Lung (tissue), 12 donors: ENCODE results near the gene HOXB9. TPM values are rescaled to one million over a fixed set of nuclear protein-coding genes. Genes with fewer than 3 reads are reported as not detected.

ENCODE experiments used
- ATAC-seq: fragments of 200-7000 bp; cut with Tn5 transposase; one replicate; pipeline ENCODE4 v1.9.1; 2020; ENCODE audit warnings: moderate number of reproducible peaks; ENCODE audit not compliant: insufficient read depth, low FRiP score
- DNase-seq, 3 donors: peaks; one replicate each; pipeline ENCODE4 v3.0.0-alpha.2; 2013 to 2017
- H3K27ac ChIP-seq, 2 donors: one replicate each; pipeline ENCODE4 v1.5.1; 2013; ENCODE audit warnings: mild to moderate bottlenecking in 2 of 2, moderate library complexity in 2 of 2, control low read depth in 1 of 2, inconsistent platforms in 1 of 2, low read depth in 1 of 2, low read length in 1 of 2
- H3K27me3 ChIP-seq, 3 donors: one replicate each; pipeline ENCODE4 v1.5.1; 2013; ENCODE audit warnings: low read length in 2 of 3; ENCODE audit not compliant: control insufficient read depth in 3 of 3, insufficient read depth in 3 of 3
- H3K36me3 ChIP-seq, 4 donors: one replicate each; pipeline ENCODE4 v1.5.1; 2013; ENCODE audit warnings: low read length in 4 of 4, mild to moderate bottlenecking in 1 of 4, moderate library complexity in 1 of 4; ENCODE audit not compliant: control insufficient read depth in 4 of 4, insufficient read depth in 4 of 4
- H3K4me1 ChIP-seq, 5 donors: one replicate each; pipeline ENCODE4 v1.5.1; 2013; ENCODE audit warnings: low read length in 5 of 5, mild to moderate bottlenecking in 2 of 5, moderate library complexity in 1 of 5; ENCODE audit not compliant: control insufficient read depth in 5 of 5, insufficient read depth in 5 of 5
- H3K4me3 ChIP-seq: one replicate; pipeline ENCODE4 v1.5.1; 2013; ENCODE audit warnings: mild to moderate bottlenecking, control low read depth, moderate library complexity
- H3K9ac ChIP-seq, 2 donors: one replicate each; pipeline ENCODE4 v1.5.1; 2013; ENCODE audit warnings: low read length in 2 of 2, control low read depth in 1 of 2; ENCODE audit not compliant: insufficient read depth in 1 of 2
- H3K9me3 ChIP-seq, 4 donors: one replicate each; pipeline ENCODE4 v1.5.1; 2013; ENCODE audit warnings: low read length in 3 of 4, mild to moderate bottlenecking in 1 of 4, moderate library complexity in 1 of 4; ENCODE audit not compliant: control insufficient read depth in 4 of 4, insufficient read depth in 3 of 4
- CTCF ChIP-seq: IDR thresholded peaks from 2 replicates; pipeline ENCODE4 v1.5.1; 2012; ENCODE audit warnings: mild to moderate bottlenecking; ENCODE audit errors: control extremely low read depth, extremely low read depth
- WGBS, 2 donors: extraction: QIAGEN DNeasy Blood & Tissue Kit; methylation state at CpG; one replicate each; pipeline ENCODE4 v1.1.7; 2013; 5-methylcytosine and 5-hydroxymethylcytosine counted together
- polyA plus RNA-seq, 2 donors: library from polyadenylated mRNA; stranded (reverse); fragments of 200-250 nt; gene quantifications; one replicate each; pipeline ENCODE4 v1.2.1, GENCODE V29; 2013
- total RNA-seq, 2 donors: library from RNA; depleted of rRNA in 1 of 2; stranded (reverse); fragments of >200 nt in 1 of 2; gene quantifications; one replicate each; pipeline ENCODE4 v1.2.1, GENCODE V29; 2014 to 2021
- donor health status: control.
- donor health status: control.
- donor health status: Bipolar disorder and iron deficiency.
- donor health status: healthy.
- donor health status: DM: yes; HTN: yes; CAD: no.

The HOXB9 gene
- total and polyA plus RNA-seq, 4 donors, result 0.18 TPM; not detected in 3

- Histone ChIP-seq H3K36me3 (peaks cover 0 to 23% (median 1%) of the 10 kb centered on the region in 4 donors), H3K27me3 (peaks cover 4 to 59% (median 19%) of the 10 kb centered on the region in 3 donors), H3K9me3 (peaks cover 0 to 2% (median 0%) of the 10 kb centered on the region in 4 donors), H3K27ac (peak overlapping the region in 1 of 2 donors; percentile 79), H3K4me3 (peak overlapping the region; percentile 39), H3K9ac (peak overlapping the region; percentile 76 to 94), H3K4me1 (peaks cover 0 to 76% (median 0%) of the 10 kb centered on the region in 5 donors)
- ATAC-seq (no peak), DNase-seq (peak in 1 of 3 donors; percentile 71)
- no peak for TF ChIP-seq CTCF
- WGBS, 2 donors, result 2 to 3% methylated on average over 19 of the region's 19 CpGs
These were observed 48.7 kb downstream of the HOXB9 start for GRCh38 chr17:48577330-48577945.

- TF ChIP-seq CTCF, result no peak
- WGBS, 2 donors, result 7 to 11% methylated on average over 41 to 43 of the region's 43 CpGs
- DNase-seq (peak in 1 of 3 donors; percentile 63), ATAC-seq (no peak)
- Histone ChIP-seq H3K27ac (peak overlapping the region in 1 of 2 donors; percentile 71), H3K27me3 (peaks cover 4 to 65% (median 19%) of the 10 kb centered on the region in 3 donors), H3K9me3 (no peaks in the 10 kb centered on the region), H3K4me1 (peaks cover 0 to 81% (median 0%) of the 10 kb centered on the region in 5 donors), H3K4me3 (peak overlapping the region; percentile 12), H3K9ac (peak overlapping the region; percentile 84 to 96), H3K36me3 (peaks cover 0 to 29% (median 1%) of the 10 kb centered on the region in 4 donors)
These were observed 49.5 kb downstream of the HOXB9 start for GRCh38 chr17:48576479-48577309.

- ATAC-seq (no peak), DNase-seq (peak in 2 of 3 donors; percentile 58 to 71)
- Histone ChIP-seq H3K9me3 (no peaks in the 10 kb centered on the region), H3K36me3 (peaks cover 0 to 29% (median 1%) of the 10 kb centered on the region in 4 donors), H3K27me3 (peaks cover 3 to 69% (median 17%) of the 10 kb centered on the region in 3 donors), H3K27ac (peak overlapping the region in 1 of 2 donors; percentile 89), H3K9ac (peak overlapping the region; percentile 84 to 96), H3K4me1 (peaks cover 0 to 80% (median 0%) of the 10 kb centered on the region in 5 donors), H3K4me3 (no peak overlapping the region)
- no peak for TF ChIP-seq CTCF
- 25 to 41% methylated on average over 22 of the region's 22 CpGs for WGBS, 2 donors
These were observed 50.3 kb downstream of the HOXB9 start for GRCh38 chr17:48575673-48576478.
